Osteocyte (in vitro differentiated cells): ENCODE measurements around the gene SLC16A9. TPM values are rescaled to one million over a fixed set of nuclear protein-coding genes. Genes with fewer than 3 reads are reported as not detected.
"Not testable (repeated sequence)": the region's sequence is repeated elsewhere in the genome, so short reads cannot be mapped to it uniquely, and the experiment has no call there.

ENCODE experiments used
- DNase-seq: peaks from one replicate; pipeline ENCODE4 v3.0.0; 2021; ENCODE audit warnings: mixed read lengths; ENCODE audit not compliant: unreplicated experiment; ENCODE audit errors: extremely low spot score
- H3K27ac Mint-ChIP-seq: one replicate; pipeline ENCODE4 v1.8.0; 2021; ENCODE audit warnings: mild to moderate bottlenecking, mixed read lengths; ENCODE audit not compliant: unreplicated experiment
- H3K27me3 Mint-ChIP-seq: one replicate; pipeline ENCODE4 v1.8.0; 2021; ENCODE audit warnings: mixed read lengths; ENCODE audit not compliant: unreplicated experiment
- H3K36me3 Mint-ChIP-seq: one replicate; pipeline ENCODE4 v1.8.0; 2021; ENCODE audit warnings: mixed read lengths; ENCODE audit not compliant: unreplicated experiment
- H3K4me1 Mint-ChIP-seq: one replicate; pipeline ENCODE4 v1.8.0; 2021; ENCODE audit warnings: mixed read lengths; ENCODE audit not compliant: unreplicated experiment
- H3K4me3 Mint-ChIP-seq: one replicate; pipeline ENCODE4 v1.8.0; 2021; ENCODE audit warnings: mild to moderate bottlenecking, moderate library complexity, mixed read lengths; ENCODE audit not compliant: unreplicated experiment
- H3K9me3 Mint-ChIP-seq: one replicate; pipeline ENCODE4 v1.8.0; 2021; ENCODE audit warnings: mixed read lengths; ENCODE audit not compliant: unreplicated experiment
- CTCF ChIP-seq: fragments of 200-600 bp; sonication (generic); IDR thresholded peaks from 2 replicates; pipeline ENCODE4 v1.5.0; 2021; ENCODE audit warnings: antibody characterized with exemption, mild to moderate bottlenecking, moderate library complexity
- total RNA-seq: library from RNA; stranded (reverse); gene quantifications from 2 replicates; pipeline ENCODE4 v1.2.1, GENCODE V29; 2021

SLC16A9 gene
- total RNA-seq, 1 donor from 2014 or later, result 0.32 TPM

GRCh38 chr10:59741048-59741447 is 31.4 kb upstream of the SLC16A9 start:
- DNase-seq, result no peak
- Mint-ChIP-seq H3K27ac (no peak overlapping the region), H3K36me3 (no peaks in the 10 kb centered on the region), H3K9me3 (no peaks in the 10 kb centered on the region), H3K27me3 (peaks cover 24% of the 10 kb centered on the region), H3K4me3 (no peak overlapping the region), H3K4me1 (no peaks in the 10 kb centered on the region)
- no peak for TF ChIP-seq CTCF

GRCh38 chr10:59736749-59737148 is 27.1 kb upstream of the SLC16A9 start:
- H3K4me3 Mint-ChIP-seq, result no peak overlapping the region
- H3K4me1 Mint-ChIP-seq, result no peaks in the 10 kb centered on the region
- no peak for TF ChIP-seq CTCF
- no peak overlapping the region for H3K27ac Mint-ChIP-seq
- no peaks in the 10 kb centered on the region for H3K9me3 Mint-ChIP-seq
- H3K27me3 Mint-ChIP-seq, result peaks cover 34% of the 10 kb centered on the region
- no peaks in the 10 kb centered on the region for H3K36me3 Mint-ChIP-seq
- no peak for DNase-seq

- H3K4me3 Mint-ChIP-seq, result no peak overlapping the region
- H3K9me3 Mint-ChIP-seq, result no peaks in the 10 kb centered on the region
- H3K27me3 Mint-ChIP-seq, result peaks cover 35% of the 10 kb centered on the region
- no peak overlapping the region for H3K27ac Mint-ChIP-seq
- no peak for DNase-seq
- no peaks in the 10 kb centered on the region for H3K36me3 Mint-ChIP-seq
- H3K4me1 Mint-ChIP-seq, result no peaks in the 10 kb centered on the region
- TF ChIP-seq CTCF, result no peak
These were observed 25.6 kb upstream of the SLC16A9 start for GRCh38 chr10:59735296-59735695.

- no peak overlapping the region for H3K4me3 Mint-ChIP-seq
- H3K9me3 Mint-ChIP-seq, result no peaks in the 10 kb centered on the region
- no peak overlapping the region for H3K27ac Mint-ChIP-seq
- H3K27me3 Mint-ChIP-seq, result peaks cover 35% of the 10 kb centered on the region
- DNase-seq, result no peak
- no peaks in the 10 kb centered on the region for H3K36me3 Mint-ChIP-seq
- no peak for TF ChIP-seq CTCF
- no peaks in the 10 kb centered on the region for H3K4me1 Mint-ChIP-seq
These were observed 24.4 kb upstream of the SLC16A9 start for GRCh38 chr10:59734014-59734462.

GRCh38 chr10:59733321-59734013 is 23.8 kb upstream of the SLC16A9 start:
- H3K4me1 Mint-ChIP-seq, H3K4me3 Mint-ChIP-seq, H3K27ac Mint-ChIP-seq, H3K36me3 Mint-ChIP-seq, DNase-seq, H3K9me3 Mint-ChIP-seq: not testable (repeated sequence)
- peaks cover 34% of the 10 kb centered on the region for H3K27me3 Mint-ChIP-seq

GRCh38 chr10:59732849-59733248 is 23.2 kb upstream of the SLC16A9 start:
- H3K27me3 Mint-ChIP-seq, result peaks cover 27% of the 10 kb centered on the region
- H3K4me1 Mint-ChIP-seq, H3K27ac Mint-ChIP-seq, H3K9me3 Mint-ChIP-seq, H3K4me3 Mint-ChIP-seq, H3K36me3 Mint-ChIP-seq, DNase-seq: not testable (repeated sequence)

GRCh38 chr10:59729167-59729566 is 19.5 kb upstream of the SLC16A9 start:
- not testable (repeated sequence) for H3K27ac Mint-ChIP-seq, H3K4me1 Mint-ChIP-seq, H3K9me3 Mint-ChIP-seq, H3K36me3 Mint-ChIP-seq, H3K4me3 Mint-ChIP-seq, DNase-seq
- H3K27me3 Mint-ChIP-seq, result peaks cover 13% of the 10 kb centered on the region
